HepG2 (cell line): Measurements from ENCODE around the gene FBF1. TPM values are rescaled to one million over a fixed set of nuclear protein-coding genes. Genes with fewer than 3 reads are reported as not detected.

ENCODE experiments used
- ATF4 ChIP-seq, 2 experiments: fragments of 450-650 bp in 1 of 2; sonication (generic) in 1 of 2; formaldehyde crosslinking; IDR thresholded peaks; 2 replicates each; pipeline versions ENCODE4 v1.5.0 to v1.8.0; 2020 to 2022; ENCODE audit warnings: mild to moderate bottlenecking in 1 of 2, missing genetic modification reagents in 1 of 2
- BCL3 ChIP-seq: sonication (generic); formaldehyde crosslinking; IDR thresholded peaks from 2 replicates; pipeline ENCODE4 v1.5.1; 2020; ENCODE audit warnings: mild to moderate bottlenecking, missing genetic modification reagents, moderate library complexity
- CSRNP1 ChIP-seq: sonication (generic); formaldehyde crosslinking; IDR thresholded peaks from 2 replicates; pipeline ENCODE4 v1.8.1; 2023; ENCODE audit warnings: mild to moderate bottlenecking, missing genetic modification reagents
- FOXO1 ChIP-seq: sonication (generic); formaldehyde crosslinking; IDR thresholded peaks from 2 replicates; pipeline ENCODE4 v1.4.0; 2020; ENCODE audit warnings: missing genetic modification reagents
- GLMP ChIP-seq: sonication (generic); formaldehyde crosslinking; IDR thresholded peaks from 2 replicates; pipeline ENCODE4 v1.9.0; 2021; ENCODE audit warnings: missing genetic modification reagents, mild to moderate bottlenecking, borderline replicate concordance
- JUND ChIP-seq: sonication (generic); formaldehyde crosslinking; IDR thresholded peaks from 2 replicates; pipeline ENCODE4 v1.8.0; 2022; ENCODE audit warnings: mild to moderate bottlenecking, missing genetic modification reagents
- MTF2 ChIP-seq: sonication (generic); formaldehyde crosslinking; IDR thresholded peaks from 2 replicates; pipeline ENCODE4 v1.5.0; 2020; ENCODE audit warnings: missing genetic modification reagents, borderline replicate concordance
- MZF1 ChIP-seq: sonication (generic); formaldehyde crosslinking; IDR thresholded peaks from 2 replicates; pipeline ENCODE4 v1.8.1; 2023; ENCODE audit warnings: mild to moderate bottlenecking, missing genetic modification reagents, borderline replicate concordance
- NR1H2 ChIP-seq: sonication (generic); formaldehyde crosslinking; IDR thresholded peaks from 2 replicates; pipeline ENCODE4 v1.8.1; 2022; ENCODE audit warnings: low read depth, missing genetic modification reagents, borderline replicate concordance
- REPIN1 ChIP-seq: sonication (generic); formaldehyde crosslinking; IDR thresholded peaks from 2 replicates; pipeline ENCODE4 v1.8.0; 2022; ENCODE audit warnings: missing genetic modification reagents, low read depth, mild to moderate bottlenecking, borderline replicate concordance
- SAFB2 ChIP-seq: sonication (generic); formaldehyde crosslinking; IDR thresholded peaks from 2 replicates; pipeline ENCODE4 v1.5.1; 2020; ENCODE audit warnings: missing genetic modification reagents, low read depth, mild to moderate bottlenecking, borderline replicate concordance
- SNRNP70 ChIP-seq: fragments of 200-400 bp; formaldehyde crosslinking; IDR thresholded peaks from 2 replicates; pipeline ENCODE4 v1.6.1; 2017; ENCODE audit warnings: mild to moderate bottlenecking, low read depth, low read length, moderate library complexity
- YY1 ChIP-seq: IDR thresholded peaks from 2 replicates; pipeline ENCODE4 v1.6.1; 2011; ENCODE audit warnings: low read length, low read depth, moderate library complexity, mild to moderate bottlenecking; ENCODE audit not compliant: insufficient read depth, insufficient replicate concordance
- ZBTB7A ChIP-seq: sonication (generic); formaldehyde crosslinking; IDR thresholded peaks from 2 replicates; pipeline ENCODE4 v1.8.0; 2022; ENCODE audit warnings: mild to moderate bottlenecking, missing genetic modification reagents
- ZNF138 ChIP-seq: sonication (generic); formaldehyde crosslinking; IDR thresholded peaks from 2 replicates; pipeline ENCODE4 v1.5.0; 2020; ENCODE audit warnings: mild to moderate bottlenecking, low read depth, missing genetic modification reagents
- ZNF180 ChIP-seq: sonication (generic); formaldehyde crosslinking; IDR thresholded peaks from 2 replicates; pipeline ENCODE4 v1.4.0; 2020; ENCODE audit warnings: low read depth, missing genetic modification reagents, borderline replicate concordance
- ZNF205 ChIP-seq: IDR thresholded peaks from 2 replicates; pipeline ENCODE4 v1.6.1; 2018; ENCODE audit warnings: missing biosample characterization, missing genetic modification reagents
- ZNF251 ChIP-seq: sonication (generic); formaldehyde crosslinking; IDR thresholded peaks from 2 replicates; pipeline ENCODE4 v1.9.0; 2021; ENCODE audit warnings: mild to moderate bottlenecking, missing genetic modification reagents
- ZNF264 ChIP-seq: sonication (generic); formaldehyde crosslinking; IDR thresholded peaks from 2 replicates; pipeline ENCODE4 v1.4.0; 2020; ENCODE audit warnings: missing genetic modification reagents
- ZNF367 ChIP-seq: sonication (generic); formaldehyde crosslinking; IDR thresholded peaks from 2 replicates; pipeline ENCODE4 v1.4.0; 2020; ENCODE audit warnings: missing genetic modification reagents, borderline replicate concordance
- ZNF383 ChIP-seq: sonication (generic); formaldehyde crosslinking; IDR thresholded peaks from 2 replicates; pipeline ENCODE4 v1.4.0; 2020; ENCODE audit warnings: missing genetic modification reagents, mild to moderate bottlenecking, borderline replicate concordance
- ZNF598 ChIP-seq: sonication (generic); formaldehyde crosslinking; IDR thresholded peaks from 2 replicates; pipeline ENCODE4 v1.5.1; 2020; ENCODE audit warnings: mild to moderate bottlenecking, missing genetic modification reagents, borderline replicate concordance
- ZSCAN20 ChIP-seq: sonication (generic); formaldehyde crosslinking; IDR thresholded peaks from 2 replicates; pipeline ENCODE4 v1.4.0; 2020; ENCODE audit warnings: missing genetic modification reagents, mild to moderate bottlenecking, borderline replicate concordance
- ZSCAN25 ChIP-seq: sonication (generic); formaldehyde crosslinking; IDR thresholded peaks from 2 replicates; pipeline ENCODE4 v1.8.0; 2022; ENCODE audit warnings: mild to moderate bottlenecking, missing genetic modification reagents
- polyA plus RNA-seq, 8 experiments: library from polyadenylated mRNA; depleted of rRNA in 3 of 8; stranded (reverse) in 7 of 8; unstranded in 1 of 8; fragments of >200 nt; fragmentation: Illumina TruSeq in 4 of 8; extraction: Trizol in 4 of 8; gene quantifications; 2 replicates each; pipeline versions ENCODE4 v1.2.1 to v1.2.3, GENCODE V29; 2011 to 2016; ENCODE audit warnings: low read depth in 4 of 8, missing spikeins in 1 of 8, mixed read lengths in 1 of 8; ENCODE audit not compliant: insufficient read depth in 1 of 8
- total RNA-seq, 5 experiments: library from RNA; depleted of rRNA; stranded (reverse); fragments of >200 nt; fragmentation: Illumina TruSeq; extraction: Trizol; gene quantifications; 2 replicates each; pipeline ENCODE4 v1.2.3, GENCODE V29; 2016; ENCODE audit warnings: low read depth in 1 of 5

The FBF1 gene
- total and polyA plus RNA-seq, 2 of the 13 experiments (the other 11 are each of a cell fraction or from before 2014, with no cell fraction given): 2.4 to 8.1 TPM

GRCh38 chr17:75876938-75877751 is 63.7 kb downstream of the FBF1 start (continued):
- TF ChIP-seq REPIN1 (CRISPR knock-in tag): no peak
- TF ChIP-seq ZNF264: no peak
- TF ChIP-seq SNRNP70: no peak
- TF ChIP-seq ZNF180 (CRISPR knock-in tag): no peak
- peak; percentile 37 for TF ChIP-seq YY1
- TF ChIP-seq ZSCAN20 (CRISPR knock-in tag): 0 out of 2 replicates have a peak, but pooled peaks have one; percentile 22
- TF ChIP-seq JUND: peak; percentile 6; the same call in 1 of the 2 replicates
- TF ChIP-seq ZBTB7A (CRISPR knock-in tag): no peak
- TF ChIP-seq ZNF138 (CRISPR knock-in tag): 0 out of 2 replicates have a peak, but pooled peaks have one; percentile 20
- no peak for TF ChIP-seq ZNF598 (CRISPR knock-in tag)
- peak; percentile 94 for TF ChIP-seq CSRNP1 (CRISPR knock-in tag)
- TF ChIP-seq ZNF383 (CRISPR knock-in tag): no peak
- TF ChIP-seq ATF4 (CRISPR knock-in tag; IDR thresholded peaks at IDR 0.05): peak in 1 of 2 experiments; percentile 85; a peak in 2 of 4 replicates
- 0 out of 2 replicates have a peak, but pooled peaks have one; percentile 90 for TF ChIP-seq MZF1 (CRISPR knock-in tag)
- TF ChIP-seq ZNF367 (CRISPR knock-in tag): no peak; the same call in 1 of the 2 replicates
- no peak; the same call in 1 of the 2 replicates for TF ChIP-seq SAFB2 (CRISPR knock-in tag)
- 0 out of 2 replicates have a peak, but pooled peaks have one; percentile 21 for TF ChIP-seq NR1H2 (CRISPR knock-in tag)
- no peak; the same call in 1 of the 2 replicates for TF ChIP-seq ZSCAN25 (CRISPR knock-in tag)
- peak; percentile 93; the same call in 1 of the 2 replicates for TF ChIP-seq MTF2 (CRISPR knock-in tag)
- 0 out of 2 replicates have a peak, but pooled peaks have one; percentile 56 for TF ChIP-seq GLMP
- no peak for TF ChIP-seq ZNF251 (CRISPR knock-in tag)
- no peak for TF ChIP-seq FOXO1 (CRISPR knock-in tag)
- TF ChIP-seq BCL3 (CRISPR knock-in tag): no peak
- no peak for TF ChIP-seq ZNF205 (CRISPR knock-in tag)
